HG02870 (cell line): ENCODE data around the gene ITIH6.
"Not testable (repeated sequence)": the region's sequence is repeated elsewhere in the genome, so short reads cannot be mapped to it uniquely, and the experiment has no call there.

ENCODE experiments used
- ATAC-seq: cut with Tn5 transposase; IDR thresholded peaks from one replicate; pipeline ENCODE4 v1.9.1; 2021; ENCODE audit warnings: mild to moderate bottlenecking, moderate library complexity; ENCODE audit not compliant: unreplicated experiment

Gene ITIH6

GRCh38 chrX:54738567-54738966 is 59.5 kb downstream of the ITIH6 start:
- not testable (repeated sequence) for ATAC-seq

GRCh38 chrX:54736298-54736942 is 61.6 kb downstream of the ITIH6 start:
- ATAC-seq, result not testable (repeated sequence)

GRCh38 chrX:54721424-54721823 is 76.6 kb downstream of the ITIH6 start:
- ATAC-seq, result no peak

GRCh38 chrX:54715621-54716020 is 82.4 kb downstream of the ITIH6 start:
- ATAC-seq, result no peak

GRCh38 chrX:54714424-54714823 is 83.6 kb downstream of the ITIH6 start:
- ATAC-seq, result no peak

- ATAC-seq, result no peak
Measured at GRCh38 chrX:54711735-54712134, 86.3 kb downstream of the ITIH6 start.

GRCh38 chrX:54710920-54711319 is 87.1 kb downstream of the ITIH6 start:
- no peak for ATAC-seq

GRCh38 chrX:54708404-54708803 is 89.7 kb downstream of the ITIH6 start:
- ATAC-seq, result no peak
